ENCODE results near the gene HS3ST3A1.

The HS3ST3A1 gene

DNA sequence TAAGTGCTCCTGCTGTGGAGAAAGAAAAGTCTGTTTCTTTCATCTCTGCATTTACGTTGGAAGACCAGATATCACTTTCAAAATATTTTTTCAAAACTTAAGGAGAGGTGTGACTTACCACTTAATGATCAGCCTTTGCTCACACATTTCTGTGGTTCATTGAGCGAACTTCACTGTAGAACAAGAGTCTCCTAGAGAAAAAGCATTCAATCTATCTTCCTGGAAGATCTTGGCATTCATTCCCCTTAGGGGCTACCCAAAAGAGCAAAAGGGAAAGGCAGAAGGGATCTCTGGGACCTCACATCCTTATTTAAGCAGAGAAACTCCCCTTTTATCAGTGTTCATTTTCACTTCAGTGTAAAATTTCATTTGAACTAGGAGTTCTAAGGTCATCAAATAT is 61.2 kb downstream of the HS3ST3A1 start:
- DNase-seq: no peak
- Mint-ChIP-seq H3K36me3 (ENCODE audit: low read depth) (peaks cover 78% of the 10 kb centered on the region), H3K27me3 (ENCODE audit: low read depth, poor library complexity) (no peaks in the 10 kb centered on the region), H3K4me3 (no peak overlapping the region), H3K4me1 (peaks cover 30% of the 10 kb centered on the region), H3K9me3 (peaks cover 18% of the 10 kb centered on the region), H3K27ac (no peak overlapping the region)
- TF ChIP-seq CTCF (IDR thresholded peaks at IDR 0.05): no peak

- DNase-seq: no peak
- Mint-ChIP-seq H3K9me3 (peaks cover 23% of the 10 kb centered on the region), H3K27me3 (ENCODE audit: low read depth, poor library complexity) (no peaks in the 10 kb centered on the region), H3K4me1 (peaks cover 19% of the 10 kb centered on the region), H3K27ac (no peak overlapping the region), H3K36me3 (ENCODE audit: low read depth) (peaks cover 79% of the 10 kb centered on the region), H3K4me3 (no peak overlapping the region)
- no peak for TF ChIP-seq CTCF (IDR thresholded peaks at IDR 0.05)
Observed at GRCh38 chr17:13539421-13539820, 62.3 kb downstream of the HS3ST3A1 start.

DNA sequence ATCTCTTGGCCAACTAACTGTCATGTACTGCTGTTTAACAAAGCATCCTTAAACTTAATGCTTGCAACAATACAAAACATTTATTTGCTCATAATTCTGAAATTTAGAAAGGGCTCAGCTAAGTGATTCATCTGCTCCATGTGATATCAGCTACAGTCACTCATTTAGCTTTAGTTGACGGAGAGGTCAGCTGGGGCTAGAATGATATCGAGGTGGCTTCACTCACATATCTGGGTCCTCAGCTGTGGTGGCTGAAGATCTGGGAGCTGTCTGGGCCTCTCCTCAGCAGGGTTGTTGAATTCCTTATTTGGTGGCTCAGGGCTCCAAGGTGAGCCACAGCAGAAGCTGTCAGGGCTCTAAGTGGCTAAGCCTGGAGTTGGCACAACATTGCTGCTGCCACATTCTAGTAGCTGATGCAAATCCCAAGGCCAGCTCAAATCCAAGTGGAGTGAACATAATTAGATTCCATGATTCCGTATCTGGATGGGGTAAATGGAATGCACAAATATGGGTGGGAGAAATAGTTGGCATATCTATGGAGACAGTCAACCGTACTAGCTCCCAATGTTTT is 62.8 kb downstream of the HS3ST3A1 start:
- no peak overlapping the region for H3K4me3 Mint-ChIP-seq
- peaks cover 83% of the 10 kb centered on the region for H3K36me3 Mint-ChIP-seq (ENCODE audit: low read depth)
- H3K4me1 Mint-ChIP-seq: peaks cover 15% of the 10 kb centered on the region
- no peak for DNase-seq
- peaks cover 26% of the 10 kb centered on the region for H3K9me3 Mint-ChIP-seq
- H3K27ac Mint-ChIP-seq: no peak overlapping the region
- no peak for TF ChIP-seq CTCF (IDR thresholded peaks at IDR 0.05)
- H3K27me3 Mint-ChIP-seq (ENCODE audit: low read depth, poor library complexity): no peaks in the 10 kb centered on the region

- peaks cover 12% of the 10 kb centered on the region for H3K4me1 Mint-ChIP-seq
Observed at GRCh38 chr17:13537871-13538643, 63.7 kb downstream of the HS3ST3A1 start.

DNA sequence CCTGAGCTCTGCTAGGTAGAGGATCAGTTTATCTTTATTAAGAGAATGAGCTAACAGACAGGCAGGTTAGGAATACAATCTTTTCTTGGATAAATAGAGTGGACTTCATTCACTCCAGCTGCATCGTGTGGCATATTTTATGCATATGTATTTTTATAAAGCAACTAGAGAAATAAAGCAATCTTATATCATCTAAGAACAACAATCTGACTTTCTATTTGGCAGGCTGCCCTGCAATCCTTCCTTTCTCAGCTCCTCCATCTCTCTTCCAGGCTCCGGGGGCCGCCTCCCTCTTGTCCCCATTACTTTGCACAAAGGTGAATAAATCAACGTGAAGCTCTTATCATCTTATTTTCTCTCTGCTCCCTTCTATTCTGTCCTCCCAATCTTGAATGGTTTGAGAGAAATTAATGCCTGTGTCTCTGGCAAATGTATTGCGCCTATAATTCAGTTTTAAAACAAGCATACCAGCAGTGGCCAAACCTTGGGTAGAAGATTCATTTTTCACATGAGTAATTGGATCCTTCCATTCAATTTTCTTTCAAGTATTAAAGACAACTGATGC is 64.5 kb downstream of the HS3ST3A1 start:
- H3K4me1 Mint-ChIP-seq: peaks cover 9% of the 10 kb centered on the region
- TF ChIP-seq CTCF (IDR thresholded peaks at IDR 0.05): no peak
- H3K36me3 Mint-ChIP-seq (ENCODE audit: low read depth): peaks cover 88% of the 10 kb centered on the region
- H3K27me3 Mint-ChIP-seq (ENCODE audit: low read depth, poor library complexity): peaks cover 2% of the 10 kb centered on the region
- H3K27ac Mint-ChIP-seq: no peak overlapping the region
- H3K4me3 Mint-ChIP-seq: no peak overlapping the region
- H3K9me3 Mint-ChIP-seq: peaks cover 28% of the 10 kb centered on the region
- DNase-seq: no peak

More at GRCh38 chr17:13537871-13538643, 63.7 kb downstream of the HS3ST3A1 start:
- no peak for DNase-seq
- H3K36me3 Mint-ChIP-seq (ENCODE audit: low read depth): peaks cover 88% of the 10 kb centered on the region
- no peak for TF ChIP-seq CTCF (IDR thresholded peaks at IDR 0.05)
- no peak overlapping the region for H3K27ac Mint-ChIP-seq
- peaks cover 30% of the 10 kb centered on the region for H3K9me3 Mint-ChIP-seq
- H3K4me3 Mint-ChIP-seq: no peak overlapping the region
- H3K27me3 Mint-ChIP-seq (ENCODE audit: low read depth, poor library complexity): no peaks in the 10 kb centered on the region
